ENCODE data around the gene CLEC10A.
"Not testable (repeated sequence)": the region's sequence is repeated elsewhere in the genome, so short reads cannot be mapped to it uniquely, and the experiment has no call there.

CLEC10A gene

GRCh38 chr17:7068268-7068667 is 11.8 kb downstream of the CLEC10A start:
- DNase-seq: no peak

GRCh38 chr17:7067198-7067597 is 12.9 kb downstream of the CLEC10A start:
- no peak for DNase-seq

GRCh38 chr17:7064261-7064660 is 15.8 kb downstream of the CLEC10A start:
- DNase-seq: no peak

- DNase-seq: no peak
Observed at GRCh38 chr17:7063518-7064094, 16.4 kb downstream of the CLEC10A start.

- no peak for DNase-seq
Observed at GRCh38 chr17:7060165-7060891, 19.7 kb downstream of the CLEC10A start.

GRCh38 chr17:7058831-7059447 is 21.1 kb downstream of the CLEC10A start:
- no peak for DNase-seq

- no peak for DNase-seq
Observed at GRCh38 chr17:7056386-7056785, 23.7 kb downstream of the CLEC10A start.

GRCh38 chr17:7050583-7050982 is 29.5 kb downstream of the CLEC10A start:
- not testable (repeated sequence) for DNase-seq

- no peak for DNase-seq
Observed at GRCh38 chr17:7048968-7049367, 31.1 kb downstream of the CLEC10A start.

GRCh38 chr17:7047566-7047965 is 32.5 kb downstream of the CLEC10A start:
- no peak for DNase-seq

GRCh38 chr17:7046725-7047397 is 33.2 kb downstream of the CLEC10A start:
- DNase-seq: peak; percentile 53

- DNase-seq: peak; percentile 6
Observed at GRCh38 chr17:7046127-7046724, 33.8 kb downstream of the CLEC10A start.

- peak; percentile 9 for DNase-seq
Observed at GRCh38 chr17:7045492-7046126, 34.4 kb downstream of the CLEC10A start.

- DNase-seq: peak; percentile 11
Observed at GRCh38 chr17:7043497-7044198, 36.4 kb downstream of the CLEC10A start, which contains the start of gene SLC16A11. TSS of gene SLC16A11 (minus strand) at chr17:7044092. CDS start at chr17:7043513, 579 bp downstream.

- DNase-seq: no peak
Observed at GRCh38 chr17:7043182-7043496, 36.9 kb downstream of the CLEC10A start.

GRCh38 chr17:7042501-7043181 is 37.4 kb downstream of the CLEC10A start:
- DNase-seq: peak; percentile 40

GRCh38 chr17:7041607-7042500 is 38.2 kb downstream of the CLEC10A start:
- DNase-seq: peak; percentile 25

- DNase-seq: no peak
Observed at GRCh38 chr17:7039832-7040231, 40.2 kb downstream of the CLEC10A start.

- no peak for DNase-seq
Observed at GRCh38 chr17:7038025-7038862, 41.8 kb downstream of the CLEC10A start.
